Endodermal cell (in vitro differentiated cells): ENCODE data around the gene TNNT2. TPM values are rescaled to one million over a fixed set of nuclear protein-coding genes. Genes with fewer than 3 reads are reported as not detected.

Experiments
- DNase-seq: peaks from one replicate; pipeline ENCODE4 v3.0.0-alpha.2; 2017
- H3K27ac ChIP-seq: 2 replicates; pipeline ENCODE4 v1.5.1; 2013; ENCODE audit warnings: mild to moderate bottlenecking, low read depth, low read length, moderate library complexity
- H3K27me3 ChIP-seq: 2 replicates; pipeline ENCODE4 v1.6.1; 2013; ENCODE audit warnings: mild to moderate bottlenecking, low read length, moderate library complexity; ENCODE audit not compliant: insufficient read depth, control insufficient read depth, poor library complexity, severe bottlenecking
- H3K36me3 ChIP-seq: 2 replicates; pipeline ENCODE4 v1.7.0; 2013; ENCODE audit warnings: mild to moderate bottlenecking, low read length, moderate library complexity; ENCODE audit not compliant: control insufficient read depth, insufficient read depth
- H3K4me1 ChIP-seq: one replicate; pipeline ENCODE4 v1.7.0; 2013; ENCODE audit warnings: low read length; ENCODE audit not compliant: control insufficient read depth, insufficient read depth
- H3K4me3 ChIP-seq: 2 replicates; pipeline ENCODE4 v1.5.1; 2013; ENCODE audit warnings: mild to moderate bottlenecking, low read length, moderate library complexity
- H3K9ac ChIP-seq: 2 replicates; pipeline ENCODE4 v1.6.1; 2013; ENCODE audit warnings: mild to moderate bottlenecking, low read length, moderate library complexity; ENCODE audit not compliant: poor library complexity, severe bottlenecking; ENCODE audit errors: extremely low read depth
- H3K9me3 ChIP-seq: 2 replicates; pipeline ENCODE4 v1.6.1; 2013; ENCODE audit warnings: mild to moderate bottlenecking, low read length, moderate library complexity; ENCODE audit not compliant: control insufficient read depth
- H3K27ac Mint-ChIP-seq: 2 replicates; pipeline ENCODE4 v1.8.0; 2020; ENCODE audit warnings: mixed read lengths
- H3K27me3 Mint-ChIP-seq: 2 replicates; pipeline ENCODE4 v1.8.0; 2021; ENCODE audit warnings: mild to moderate bottlenecking, mixed read lengths; ENCODE audit not compliant: insufficient read depth
- H3K36me3 Mint-ChIP-seq: 2 replicates; pipeline ENCODE4 v1.8.0; 2020; ENCODE audit warnings: low read depth, mixed read lengths
- H3K4me1 Mint-ChIP-seq: 2 replicates; pipeline ENCODE4 v1.8.0; 2020; ENCODE audit warnings: mixed read lengths
- H3K4me3 Mint-ChIP-seq: 2 replicates; pipeline ENCODE4 v1.8.0; 2020; ENCODE audit warnings: mild to moderate bottlenecking, moderate library complexity, mixed read lengths
- H3K9me3 Mint-ChIP-seq: 2 replicates; pipeline ENCODE4 v1.8.0; 2020; ENCODE audit warnings: mild to moderate bottlenecking, mixed read lengths
- CTCF ChIP-seq: fragments of 200-600 bp; sonication (generic); conservative IDR thresholded peaks from 2 replicates; pipeline ENCODE4 v1.5.0; 2021; ENCODE audit warnings: antibody characterized with exemption, mild to moderate bottlenecking
- WGBS, 2 experiments: methylation state at CpG; one replicate each; pipeline versions ENCODE4 v1.1.5 to v1.1.7; 2013; ENCODE audit warnings: missing lambda C conversion rate in 2 of 2, mixed read lengths in 1 of 2; ENCODE audit not compliant: insufficient coverage in 1 of 2, insufficient read length in 1 of 2; 5-methylcytosine and 5-hydroxymethylcytosine counted together
- total RNA-seq, 2 donors: library from RNA; stranded (reverse); fragmentation: NEBNext Ultra II Directional in 1 of 2; extraction: Animal tissue kit (Norgen Biotek cat#: 25700) in 1 of 2; gene quantifications; 2 replicates in 1 of 2; 3 replicates in 1 of 2; pipeline ENCODE4 v1.2.1, GENCODE V29; 2021

Gene TNNT2
- total RNA-seq, 2 donors from 2014 or later = 0.35 to 0.88 TPM

GRCh38 chr1:201404722-201405483 lies 27.4 kb upstream of the TNNT2 start:
- 89 to 91% methylated on average over 6 to 11 of the region's 11 CpGs for WGBS, 2 experiments
- Histone ChIP-seq H3K27ac (no peak overlapping the region), H3K4me1 (no peaks in the 10 kb centered on the region), H3K9me3 (no peaks in the 10 kb centered on the region), H3K27me3 (peaks cover 28% of the 10 kb centered on the region), H3K9ac (no peak overlapping the region), H3K36me3 (no peaks in the 10 kb centered on the region), H3K4me3 (no peak overlapping the region)
- H3K9me3 Mint-ChIP-seq = no peaks in the 10 kb centered on the region
- no peak for DNase-seq
- peaks cover 5% of the 10 kb centered on the region for H3K4me1 Mint-ChIP-seq
- H3K4me3 Mint-ChIP-seq = no peak overlapping the region
- no peaks in the 10 kb centered on the region for H3K36me3 Mint-ChIP-seq
- no peak overlapping the region for H3K27ac Mint-ChIP-seq
- peaks cover 16% of the 10 kb centered on the region for H3K27me3 Mint-ChIP-seq
- TF ChIP-seq CTCF = no peak

DNA sequence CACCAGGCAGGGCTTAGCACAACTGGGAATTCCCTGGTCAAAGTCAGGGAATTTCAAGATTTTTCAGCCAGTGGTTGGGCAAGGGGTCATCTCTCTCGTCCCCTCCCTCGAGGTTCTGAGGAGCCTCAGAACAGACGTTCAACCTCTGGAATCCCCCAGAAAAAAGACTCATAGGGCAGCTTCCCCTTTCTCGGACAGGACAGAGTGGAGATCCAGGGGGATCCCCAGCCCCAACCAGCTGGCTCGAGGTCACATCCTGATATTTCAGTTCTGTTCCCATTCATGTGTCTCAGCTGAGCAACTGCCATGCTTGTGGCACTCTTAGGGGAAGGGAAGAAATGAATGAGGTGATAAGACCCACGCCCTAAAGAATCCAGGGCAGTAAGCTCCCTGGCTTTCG lies 26.6 kb upstream of the TNNT2 start:
- H3K27me3 ChIP-seq = peaks cover 36% of the 10 kb centered on the region
- Mint-ChIP-seq H3K4me3 (no peak overlapping the region), H3K9me3 (no peaks in the 10 kb centered on the region), H3K36me3 (no peaks in the 10 kb centered on the region), H3K27ac (no peak overlapping the region), H3K4me1 (peaks cover 6% of the 10 kb centered on the region), H3K27me3 (peaks cover 18% of the 10 kb centered on the region)
- H3K9me3 ChIP-seq = no peaks in the 10 kb centered on the region
- no peaks in the 10 kb centered on the region for H3K4me1 ChIP-seq
- H3K27ac ChIP-seq = no peak overlapping the region
- TF ChIP-seq CTCF = no peak
- no peak overlapping the region for H3K9ac ChIP-seq
- H3K36me3 ChIP-seq = no peaks in the 10 kb centered on the region
- H3K4me3 ChIP-seq = no peak overlapping the region
- WGBS, 2 experiments = 90 to 93% methylated on average over 5 of the region's 7 CpGs
- DNase-seq = no peak

- no peaks in the 10 kb centered on the region for H3K9me3 Mint-ChIP-seq
- Histone ChIP-seq H3K9me3 (no peaks in the 10 kb centered on the region), H3K4me1 (no peaks in the 10 kb centered on the region), H3K27ac (no peak overlapping the region), H3K36me3 (no peaks in the 10 kb centered on the region), H3K27me3 (peaks cover 43% of the 10 kb centered on the region), H3K4me3 (no peak overlapping the region), H3K9ac (no peak overlapping the region)
- 79% methylated on average over 1 of the region's 1 CpG; no CpG with 5 or more reads in 1 of the 2 experiments for WGBS, 2 experiments
- peaks cover 20% of the 10 kb centered on the region for H3K27me3 Mint-ChIP-seq
- H3K27ac Mint-ChIP-seq = no peak overlapping the region
- TF ChIP-seq CTCF = no peak
- no peaks in the 10 kb centered on the region for H3K36me3 Mint-ChIP-seq
- DNase-seq = no peak
- peaks cover 11% of the 10 kb centered on the region for H3K4me1 Mint-ChIP-seq
- no peak overlapping the region for H3K4me3 Mint-ChIP-seq
Observed at GRCh38 chr1:201403359-201403758, 25.9 kb upstream of the TNNT2 start.
